Large intestine (tissue), 3 donors: ENCODE results near the gene MINDY4. TPM values are rescaled to one million over a fixed set of nuclear protein-coding genes. Genes with fewer than 3 reads are reported as not detected.

Source experiments
- DNase-seq, 2 donors: peaks; one replicate each; pipeline versions ENCODE4 v3.0.0 to v3.0.0-alpha.2; 2013
- H3K27ac ChIP-seq: one replicate; pipeline ENCODE4 v1.5.1; 2013; ENCODE audit warnings: low read length
- H3K27me3 ChIP-seq: 2 replicates; pipeline ENCODE4 v1.6.1; 2013; ENCODE audit warnings: low read length; ENCODE audit not compliant: control insufficient read depth, insufficient read depth
- H3K36me3 ChIP-seq: 2 replicates; pipeline ENCODE4 v1.6.1; 2013; ENCODE audit warnings: low read length; ENCODE audit not compliant: control insufficient read depth, insufficient read depth
- H3K4me1 ChIP-seq: one replicate; pipeline ENCODE4 v1.6.1; 2013; ENCODE audit warnings: low read length; ENCODE audit not compliant: control insufficient read depth, insufficient read depth
- H3K4me3 ChIP-seq: one replicate; pipeline ENCODE4 v1.5.1; 2013; ENCODE audit warnings: low read length
- H3K9me3 ChIP-seq: one replicate; pipeline ENCODE4 v1.6.1; 2013; ENCODE audit warnings: mild to moderate bottlenecking, low read depth, low read length, moderate library complexity; ENCODE audit not compliant: control insufficient read depth
- WGBS: methylation state at CpG from one replicate; pipeline ENCODE4 v1.1.5; 2013; ENCODE audit warnings: low lambda C conversion rate; ENCODE audit not compliant: insufficient coverage; 5-methylcytosine and 5-hydroxymethylcytosine counted together
- polyA plus RNA-seq: library from polyadenylated mRNA; unstranded; fragments of 120-200 nt; gene quantifications from one replicate; pipeline ENCODE4 v1.2.1, GENCODE V29; 2013

The MINDY4 gene
- polyA plus RNA-seq, 1 donor = 12.3 TPM

DNA sequence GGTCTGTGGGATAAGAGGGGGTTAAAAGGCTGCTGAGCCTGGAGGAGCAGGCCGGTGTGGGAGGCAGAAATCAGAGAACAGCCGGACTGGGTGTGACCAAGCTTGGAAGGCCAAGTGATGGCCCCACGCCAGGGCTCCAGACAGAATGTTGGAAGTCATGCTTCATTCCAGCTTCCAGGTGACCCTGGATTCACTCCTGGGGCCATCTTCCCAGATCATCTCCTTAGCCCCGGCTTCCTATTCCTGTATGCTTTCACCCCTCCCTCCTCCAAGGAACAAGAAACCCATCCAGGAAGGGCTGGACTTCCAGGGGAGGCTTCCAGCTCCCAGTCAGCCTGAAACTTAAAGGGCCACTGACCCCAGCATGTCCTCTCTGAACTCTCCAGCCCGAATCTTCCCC, 18.2 kb upstream of the MINDY4 start:
- Histone ChIP-seq H3K27ac (no peak overlapping the region), H3K27me3 (no peaks in the 10 kb centered on the region), H3K4me3 (no peak overlapping the region), H3K9me3 (peaks cover 3% of the 10 kb centered on the region), H3K4me1 (peaks cover 38% of the 10 kb centered on the region), H3K36me3 (no peaks in the 10 kb centered on the region)
- no CpG with 5 or more reads among the region's 5 CpGs for WGBS
- DNase-seq = peak; percentile 32 to 39

DNA sequence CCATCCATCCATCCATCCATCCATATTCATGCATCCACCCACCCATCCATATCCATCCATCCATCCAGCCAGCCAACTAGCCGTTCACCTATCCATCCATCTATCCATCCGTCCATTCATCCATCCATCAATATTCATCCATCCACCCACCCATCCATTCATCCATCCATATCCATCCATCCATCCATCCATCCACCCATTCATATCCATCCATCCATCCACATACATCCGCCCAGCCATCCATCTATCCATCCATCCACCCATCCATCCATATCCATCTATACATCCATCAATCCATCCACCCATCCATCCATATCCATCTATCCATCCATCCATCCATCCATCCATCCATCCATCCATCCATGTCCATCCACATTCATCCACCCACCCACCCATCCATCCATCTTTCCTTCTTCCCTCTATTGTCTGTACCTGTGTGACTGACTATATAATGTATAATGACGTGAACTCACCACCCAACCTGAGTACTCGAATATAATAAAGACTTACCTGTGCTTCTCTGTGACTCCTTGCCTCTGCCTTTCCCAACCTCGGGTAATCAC, 16.8 kb upstream of the MINDY4 start:
- H3K4me1 ChIP-seq = peaks cover 34% of the 10 kb centered on the region
- no peaks in the 10 kb centered on the region for H3K27me3 ChIP-seq
- no peak overlapping the region for H3K27ac ChIP-seq
- no peak for DNase-seq
- H3K9me3 ChIP-seq = peaks cover 3% of the 10 kb centered on the region
- no peak overlapping the region for H3K4me3 ChIP-seq
- WGBS = 96% methylated on average over 5 of the region's 6 CpGs
- H3K36me3 ChIP-seq = no peaks in the 10 kb centered on the region

DNA sequence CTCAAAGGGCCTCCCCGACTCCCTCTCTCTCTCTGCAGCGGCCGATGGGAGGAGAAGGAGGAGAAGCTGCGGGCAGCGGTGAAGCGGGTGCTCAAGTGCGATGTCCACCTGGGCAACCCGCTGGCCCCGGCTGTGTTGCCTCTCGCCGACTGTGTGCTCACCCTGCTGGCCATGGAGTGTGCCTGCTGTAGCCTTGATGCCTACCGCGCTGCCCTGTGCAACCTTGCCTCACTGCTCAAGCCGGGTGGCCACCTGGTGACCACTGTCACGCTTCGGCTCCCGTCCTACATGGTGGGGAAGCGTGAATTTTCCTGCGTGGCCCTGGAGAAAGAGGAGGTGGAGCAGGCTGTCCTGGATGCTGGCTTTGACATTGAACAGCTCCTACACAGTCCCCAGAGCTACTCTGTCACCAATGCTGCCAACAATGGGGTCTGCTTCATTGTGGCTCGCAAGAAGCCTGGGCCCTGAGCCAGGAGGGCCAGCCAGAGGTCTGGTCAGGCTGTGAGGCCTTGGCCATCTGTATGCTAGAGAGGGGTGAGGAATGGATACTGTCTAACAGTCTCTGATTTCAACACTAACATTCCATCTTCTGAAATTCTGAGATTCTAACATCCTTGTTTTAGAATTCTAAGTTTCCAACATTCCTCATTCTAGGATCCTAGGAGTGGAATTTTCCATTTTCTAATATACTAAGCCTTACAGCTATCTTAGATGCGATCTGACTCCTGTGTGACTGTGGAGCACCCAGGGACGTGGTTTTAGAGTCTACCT, 15.6 kb upstream of the MINDY4 start:
- peaks cover 3% of the 10 kb centered on the region for H3K9me3 ChIP-seq
- H3K4me1 ChIP-seq = peaks cover 27% of the 10 kb centered on the region
- no peak overlapping the region for H3K4me3 ChIP-seq
- DNase-seq = no peak
- WGBS = no CpG with 5 or more reads among the region's 22 CpGs
- H3K27ac ChIP-seq = no peak overlapping the region
- no peaks in the 10 kb centered on the region for H3K36me3 ChIP-seq
- H3K27me3 ChIP-seq = no peaks in the 10 kb centered on the region

DNA sequence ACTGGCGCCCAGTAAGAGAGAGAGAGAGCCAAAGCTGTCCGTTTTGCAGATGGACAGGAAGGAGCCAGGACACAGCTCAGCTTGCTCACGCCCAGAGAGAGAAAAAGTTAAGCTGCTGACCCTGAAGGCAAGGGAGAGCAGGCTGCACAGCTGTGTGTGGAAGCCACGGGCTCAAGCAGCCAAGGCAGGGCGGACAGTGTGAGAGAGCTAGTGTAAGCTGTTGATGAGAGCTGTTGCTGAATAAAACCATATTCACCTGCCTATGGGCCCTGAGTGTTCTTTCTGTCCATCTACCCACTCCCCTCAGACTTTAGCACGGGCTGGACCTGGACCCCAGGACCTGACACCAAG, 13.9 kb upstream of the MINDY4 start:
- H3K4me3 ChIP-seq = no peak overlapping the region
- no peaks in the 10 kb centered on the region for H3K36me3 ChIP-seq
- no peak for DNase-seq
- no CpG with 5 or more reads among the region's 6 CpGs for WGBS
- peaks cover 17% of the 10 kb centered on the region for H3K4me1 ChIP-seq
- H3K9me3 ChIP-seq = no peaks in the 10 kb centered on the region
- H3K27me3 ChIP-seq = no peaks in the 10 kb centered on the region
- no peak overlapping the region for H3K27ac ChIP-seq

DNA sequence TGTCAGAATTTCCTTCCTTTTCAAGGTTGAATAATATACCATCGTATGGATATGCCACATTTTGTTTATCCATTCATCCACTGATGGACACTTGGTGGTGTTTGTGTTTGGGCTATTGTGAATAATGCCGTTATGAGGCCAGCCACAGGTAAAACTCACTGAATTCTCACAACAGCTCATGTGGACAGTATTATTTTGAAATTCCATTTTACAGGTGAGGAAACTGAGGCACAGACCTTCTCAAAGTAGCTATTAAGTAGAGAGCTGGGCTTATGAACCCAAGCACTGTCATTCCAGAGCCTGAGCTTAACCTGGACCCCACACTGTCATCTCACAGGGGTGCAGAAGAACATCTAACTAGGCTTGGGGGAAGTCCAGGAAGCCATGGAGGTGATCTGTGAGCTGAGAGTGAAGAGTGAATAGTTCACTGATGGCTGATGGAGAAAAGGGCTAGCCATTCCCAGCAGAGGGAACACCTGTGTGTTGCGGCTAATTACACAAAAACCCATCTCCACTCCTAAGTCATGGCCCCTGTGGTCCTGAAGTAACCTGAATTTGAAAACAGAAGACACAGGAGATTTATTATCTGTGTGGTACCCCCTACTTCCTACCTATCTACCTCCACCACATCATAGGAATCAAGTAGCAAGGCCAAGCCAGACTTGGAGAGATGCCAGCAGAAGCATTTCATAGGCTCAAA, 10.6 kb upstream of the MINDY4 start:
- no peaks in the 10 kb centered on the region for H3K9me3 ChIP-seq
- peak overlapping the region; percentile 40 for H3K27ac ChIP-seq
- DNase-seq = no peak
- no CpG with 5 or more reads among the region's 3 CpGs for WGBS
- no peak overlapping the region for H3K4me3 ChIP-seq
- no peaks in the 10 kb centered on the region for H3K27me3 ChIP-seq
- H3K36me3 ChIP-seq = no peaks in the 10 kb centered on the region
- H3K4me1 ChIP-seq = peaks cover 19% of the 10 kb centered on the region

DNA sequence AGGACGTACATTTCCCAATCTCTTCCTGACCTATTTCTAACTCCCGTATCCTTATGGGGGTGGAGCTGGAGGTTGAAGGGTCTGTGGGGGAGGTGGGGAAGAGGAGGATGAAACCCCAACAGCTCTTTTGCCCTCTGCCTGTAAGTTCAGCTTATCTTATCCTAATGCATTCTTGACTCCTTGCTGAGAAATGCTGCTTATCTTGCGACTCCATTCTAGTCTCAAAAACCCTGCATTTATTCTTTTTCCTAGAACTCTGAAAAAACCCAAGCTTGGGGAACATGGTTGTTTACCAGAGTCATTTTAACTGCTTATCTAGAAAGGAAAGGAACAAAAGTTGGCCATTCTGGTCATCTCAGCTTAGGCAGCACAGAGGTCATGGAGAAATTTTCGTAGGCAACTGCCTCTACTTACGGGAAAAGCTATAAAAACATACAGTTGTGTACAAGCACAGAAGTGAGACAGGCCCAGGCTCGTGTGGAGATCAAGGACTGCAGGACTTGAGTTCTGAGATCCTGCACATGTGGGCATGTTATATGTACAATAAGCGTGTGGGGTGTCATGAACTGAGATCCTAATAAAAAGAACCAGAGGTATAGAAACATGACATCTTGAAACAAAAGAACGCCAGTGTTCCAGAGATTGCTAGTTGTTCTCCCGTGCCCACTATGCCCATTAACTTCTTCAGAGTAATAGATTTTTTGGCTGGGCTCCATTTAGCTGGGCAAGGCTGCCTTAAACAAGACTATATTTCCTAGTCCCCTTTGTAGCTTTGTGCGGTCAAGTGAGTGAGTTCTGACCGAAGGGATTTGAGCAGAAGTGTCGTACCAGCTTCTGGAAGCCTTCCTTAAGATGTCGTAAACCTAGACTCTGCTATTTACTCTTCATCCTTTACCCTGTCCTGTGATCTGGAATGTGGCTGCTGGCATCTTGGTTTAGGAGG, 9.7 kb upstream of the MINDY4 start:
- peaks cover 25% of the 10 kb centered on the region for H3K4me1 ChIP-seq
- peak overlapping the region; percentile 40 for H3K27ac ChIP-seq
- no peak overlapping the region for H3K4me3 ChIP-seq
- DNase-seq = peak; percentile 60 to 74
- H3K36me3 ChIP-seq = no peaks in the 10 kb centered on the region
- WGBS = 17% methylated on average over 1 of the region's 13 CpGs
- H3K27me3 ChIP-seq = no peaks in the 10 kb centered on the region
- H3K9me3 ChIP-seq = no peaks in the 10 kb centered on the region

DNA sequence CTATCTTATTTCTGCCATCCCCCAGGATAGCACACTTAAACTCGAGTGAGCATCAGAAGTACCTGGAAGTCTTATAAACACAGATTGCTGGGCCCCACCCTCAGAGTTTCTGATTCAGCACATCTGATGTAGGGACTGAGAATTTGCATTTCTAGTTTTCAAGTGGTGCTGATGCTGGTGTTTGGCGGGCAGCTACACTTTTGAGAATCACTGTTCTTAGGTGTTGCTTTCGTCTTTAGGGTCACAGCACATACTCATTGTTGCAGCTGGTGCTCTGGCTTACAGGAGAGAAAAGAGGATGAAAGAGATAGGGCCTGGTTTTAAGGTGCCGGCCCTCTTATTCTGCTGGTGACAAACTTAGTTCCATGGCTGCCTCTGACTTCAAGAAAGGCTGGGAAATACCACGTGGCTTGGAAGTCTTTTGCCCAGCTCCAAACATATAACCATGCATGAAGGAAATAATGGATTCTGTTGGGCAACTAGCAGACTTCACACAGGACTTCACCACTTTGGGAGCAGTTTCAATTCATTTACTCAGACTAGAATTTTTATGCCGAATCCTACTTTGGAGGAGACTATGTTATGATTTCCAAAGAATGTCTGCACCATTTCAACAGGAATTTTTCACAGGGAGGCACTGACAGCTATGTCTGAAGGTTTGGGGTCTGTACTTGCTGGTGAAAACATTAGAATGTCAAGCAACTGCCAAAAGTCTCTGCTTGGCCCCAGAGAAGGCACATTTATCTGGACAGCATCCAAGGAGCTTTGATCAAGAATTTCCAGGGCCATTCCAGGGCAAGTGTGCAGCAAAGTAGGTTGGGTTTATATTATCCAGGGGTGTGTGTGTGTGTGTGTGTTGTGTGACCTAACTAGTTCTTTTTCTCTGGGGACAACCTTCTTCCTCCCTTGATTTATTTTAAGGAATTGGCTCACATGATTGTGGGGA, 6.9 kb upstream of the MINDY4 start:
- no peak overlapping the region for H3K27ac ChIP-seq
- peak in 1 of 2 donors; percentile 32 for DNase-seq
- WGBS = no CpG with 5 or more reads among the region's 6 CpGs
- no peaks in the 10 kb centered on the region for H3K27me3 ChIP-seq
- peaks cover 36% of the 10 kb centered on the region for H3K4me1 ChIP-seq
- H3K9me3 ChIP-seq = no peaks in the 10 kb centered on the region
- no peak overlapping the region for H3K4me3 ChIP-seq
- H3K36me3 ChIP-seq = no peaks in the 10 kb centered on the region

DNA sequence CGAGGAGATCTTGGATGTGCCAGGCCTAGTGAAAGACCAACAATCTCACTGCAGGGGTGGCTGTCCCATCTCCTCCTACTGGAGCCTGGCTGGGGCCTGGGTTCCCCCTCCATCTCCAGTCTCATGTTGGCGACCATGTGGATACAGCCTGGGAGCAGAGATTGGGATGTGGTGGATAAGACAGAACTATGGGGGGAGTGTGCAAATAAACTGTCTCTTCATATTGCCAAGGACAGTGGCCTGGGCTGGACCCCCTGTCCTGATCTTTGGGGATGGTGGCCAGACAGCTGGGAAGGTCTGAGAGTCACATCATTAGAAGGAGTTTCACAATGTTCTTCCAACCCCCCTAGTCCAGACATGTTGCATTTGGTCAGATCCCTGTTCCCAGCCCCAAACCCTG, 5.8 kb upstream of the MINDY4 start:
- Histone ChIP-seq H3K27ac (no peak overlapping the region), H3K36me3 (no peaks in the 10 kb centered on the region), H3K27me3 (no peaks in the 10 kb centered on the region), H3K9me3 (no peaks in the 10 kb centered on the region), H3K4me1 (peaks cover 35% of the 10 kb centered on the region), H3K4me3 (no peak overlapping the region)
- no CpG with 5 or more reads among the region's 2 CpGs for WGBS
- DNase-seq = no peak

DNA sequence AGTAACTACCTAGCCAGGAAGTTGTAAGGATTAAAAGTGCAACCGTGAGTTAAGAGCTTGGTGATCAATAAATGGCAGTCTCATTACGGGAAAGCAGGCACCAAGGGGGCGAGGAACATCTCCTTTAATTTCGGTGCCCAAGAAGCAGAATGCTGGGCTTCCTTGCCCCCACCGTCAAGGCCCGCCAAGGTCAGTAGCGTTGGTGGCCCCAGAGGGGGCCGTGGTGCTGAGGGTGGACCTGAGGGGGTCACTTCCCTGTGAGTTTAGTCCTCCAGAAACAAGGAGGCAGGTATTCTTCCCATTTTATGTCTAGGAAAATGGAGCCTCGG, 408 bp upstream of the MINDY4 start:
- Histone ChIP-seq H3K27ac (peak overlapping the region; percentile 52), H3K9me3 (no peaks in the 10 kb centered on the region), H3K4me3 (peak overlapping the region; percentile 91), H3K36me3 (no peaks in the 10 kb centered on the region), H3K27me3 (no peaks in the 10 kb centered on the region), H3K4me1 (peaks cover 26% of the 10 kb centered on the region)
- no CpG with 5 or more reads among the region's 9 CpGs for WGBS
- DNase-seq = no peak
